B cell (primary cell): ENCODE data around the gene DIAPH1. TPM values are rescaled to one million over a fixed set of nuclear protein-coding genes. Genes with fewer than 3 reads are reported as not detected.

ENCODE experiments used
- ATAC-seq: fragments of 200-7000 bp; cut with Tn5 transposase; one replicate; pipeline ENCODE4 v1.10.0; 2021; ENCODE audit warnings: low read depth, mild to moderate bottlenecking, moderate number of reproducible peaks, moderate library complexity
- CTCF ChIA-PET: fragments of 350-600 bp; sonication (Branson Sonifier 250); formaldehyde crosslinking; loops from one replicate; lab custom pipeline; 2021; ENCODE audit warnings: antibody characterized with exemption, inconsistent platforms; lab: Charles Lee
- POLR2A ChIA-PET: fragments of 350-600 bp; sonication (Branson Sonifier 250); formaldehyde crosslinking; loops from one replicate; lab custom pipeline; 2021; ENCODE audit warnings: antibody characterized with exemption; lab: Charles Lee
- DNase-seq: peaks from one replicate; pipeline ENCODE4 v3.0.0; 2013
- H2AFZ ChIP-seq: 2 replicates; pipeline ENCODE4 v1.6.1; 2012; ENCODE audit warnings: mild to moderate bottlenecking, low read depth, low read length; ENCODE audit not compliant: insufficient read depth, poor library complexity, severe bottlenecking
- H3K27ac ChIP-seq, 2 donors: 1 replicate in 1 of 2; 2 replicates in 1 of 2; pipeline ENCODE4 v1.5.1; 2012 to 2013; ENCODE audit warnings: low read length in 2 of 2, mild to moderate bottlenecking in 2 of 2, moderate library complexity in 1 of 2
- H3K27me3 ChIP-seq, 4 experiments: fragments of 200-600 bp in 1 of 4; sonication (generic) in 1 of 4; replicated peaks in 1 of 4; 1 replicate in 2 of 4; 2 replicates in 2 of 4; pipeline versions ENCODE4 v1.6.1 to v1.7.0; 2013 to 2016; ENCODE audit warnings: low read length in 3 of 4, mild to moderate bottlenecking in 2 of 4, mixed read lengths in 1 of 4, moderate library complexity in 1 of 4; ENCODE audit not compliant: insufficient read depth in 4 of 4, control insufficient read depth in 3 of 4; ENCODE audit errors: control extremely low read depth in 1 of 4
- H3K36me3 ChIP-seq, 2 experiments: replicated peaks in 1 of 2; 1 replicate in 1 of 2; 2 replicates in 1 of 2; pipeline versions ENCODE4 v1.6.1 to v1.7.1; 2013; ENCODE audit warnings: low read length in 1 of 2; ENCODE audit not compliant: insufficient read depth in 2 of 2, control insufficient read depth in 1 of 2; ENCODE audit errors: control extremely low read depth in 1 of 2, extremely low read depth in 1 of 2
- H3K4me1 ChIP-seq, 2 donors: fragments of 200-600 bp in 1 of 2; sonication (generic) in 1 of 2; 1 replicate in 1 of 2; 2 replicates in 1 of 2; pipeline versions ENCODE4 v1.5.1 to v1.6.1; 2013 to 2017; ENCODE audit warnings: low read length in 2 of 2; ENCODE audit not compliant: control insufficient read depth in 2 of 2, insufficient read depth in 2 of 2
- H3K4me2 ChIP-seq: replicated peaks from 2 replicates; pipeline ENCODE3; 2012; ENCODE audit warnings: mild to moderate bottlenecking, low read depth, low read length; ENCODE audit not compliant: poor library complexity, severe bottlenecking
- H3K4me3 ChIP-seq, 5 experiments: fragments of 200-600 bp in 1 of 5; sonication (generic) in 1 of 5; 1 replicate in 3 of 5; 2 replicates in 2 of 5; pipeline versions ENCODE4 v1.5.1 to v1.7.0; 2011 to 2016; ENCODE audit warnings: low read length in 4 of 5, mild to moderate bottlenecking in 4 of 5, low read depth in 2 of 5, control low read depth in 1 of 5, moderate library complexity in 1 of 5; ENCODE audit not compliant: insufficient read depth in 1 of 5; ENCODE audit errors: control extremely low read depth in 1 of 5, extremely low read depth in 1 of 5
- H3K79me2 ChIP-seq: fragments of 200-600 bp; sonication (generic); one replicate; pipeline ENCODE4 v1.6.0; 2016; ENCODE audit warnings: low read length; ENCODE audit not compliant: control insufficient read depth, insufficient read depth
- H3K9ac ChIP-seq: fragments of 200-600 bp; sonication (generic); 2 replicates; pipeline ENCODE4 v1.6.1; 2017; ENCODE audit warnings: mild to moderate bottlenecking, low read length, moderate library complexity
- H3K9me3 ChIP-seq, 3 donors: one replicate each; pipeline versions ENCODE4 v1.6.1 to v1.7.1; 2013; ENCODE audit warnings: low read length in 2 of 3; ENCODE audit not compliant: control insufficient read depth in 2 of 3, insufficient read depth in 1 of 3; ENCODE audit errors: control extremely low read depth in 1 of 3
- H4K20me1 ChIP-seq: 2 replicates; pipeline ENCODE4 v1.6.0; 2012; ENCODE audit warnings: mild to moderate bottlenecking, low read length; ENCODE audit not compliant: insufficient read depth, control insufficient read depth, poor library complexity, severe bottlenecking
- H3K27ac Mint-ChIP-seq: one replicate; pipeline ENCODE4 v1.8.0; 2021; ENCODE audit warnings: mixed read lengths
- H3K27me3 Mint-ChIP-seq: one replicate; pipeline ENCODE4 v1.8.0; 2021; ENCODE audit warnings: mixed read lengths
- H3K4me1 Mint-ChIP-seq: one replicate; pipeline ENCODE4 v1.8.0; 2021; ENCODE audit warnings: mixed read lengths
- H3K4me3 Mint-ChIP-seq: one replicate; pipeline ENCODE4 v1.8.0; 2021; ENCODE audit warnings: mixed read lengths
- H3K9me3 Mint-ChIP-seq: one replicate; pipeline ENCODE4 v1.8.0; 2022; ENCODE audit warnings: mixed read lengths; ENCODE audit not compliant: insufficient read depth
- CTCF ChIP-seq: fragments of 200-600 bp; IDR thresholded peaks from one replicate; pipeline ENCODE4 v1.8.0; 2022; ENCODE audit warnings: antibody characterized with exemption, mild to moderate bottlenecking
- EZH2 ChIP-seq: IDR thresholded peaks from 2 replicates; pipeline ENCODE4 v1.6.1; 2012; ENCODE audit warnings: borderline replicate concordance, low read depth, mild to moderate bottlenecking, moderate library complexity, low read length; ENCODE audit not compliant: insufficient read depth, poor library complexity, severe bottlenecking
- WGBS: methylation state at CpG from one replicate; pipeline ENCODE4 v1.1.5; 2013; ENCODE audit warnings: missing lambda C conversion rate; ENCODE audit not compliant: insufficient coverage; 5-methylcytosine and 5-hydroxymethylcytosine counted together
- intact Hi-C: fragments of 100-400 bp; cut with micrococcal nuclease; formaldehyde crosslinking; loops from one replicate; pipeline ENCODE4 v1.10.0; 2022
- polyA plus RNA-seq: library from polyadenylated mRNA; depleted of rRNA; stranded (reverse); fragments of >200 nt; gene quantifications from 2 replicates; pipeline ENCODE4 v1.2.3, GENCODE V29; 2012
- total RNA-seq, 2 donors: library from RNA; stranded (reverse); fragments of 120-200 nt in 1 of 2; gene quantifications; 1 replicate in 1 of 2; 2 replicates in 1 of 2; pipeline versions ENCODE4 v1.2.3 to v1.2.4, GENCODE V29; 2013 to 2022

DIAPH1 gene
- total and polyA plus RNA-seq, 2 donors (not counting 1 experiment from before 2014, with no cell fraction given), result 59.7 to 113 TPM

- no peak overlapping the region for H3K4me2 ChIP-seq
- Mint-ChIP-seq H3K4me3 (no peak overlapping the region), H3K9me3 (no peaks in the 10 kb centered on the region), H3K4me1 (peaks cover 26% of the 10 kb centered on the region), H3K27ac (no peak overlapping the region), H3K27me3 (peaks cover 21% of the 10 kb centered on the region)
- peaks cover 0 to 8% (median 1%) of the 10 kb centered on the region in 4 experiments for H3K27me3 ChIP-seq
- TF ChIP-seq EZH2, result no peak
- no peak for TF ChIP-seq CTCF
- H4K20me1 ChIP-seq, result no peaks in the 10 kb centered on the region
- H3K9me3 ChIP-seq, result peaks cover 0 to 6% (median 0%) of the 10 kb centered on the region in 3 donors
- peaks cover 14 to 17% of the 10 kb centered on the region in 2 donors for H3K4me1 ChIP-seq
- CTCF ChIA-PET, result interaction anchor here (0.7 to 2.1 kb wide), 5 partner anchors 10 to 97 kb away, joined by 3 to 6 read pairs (median 4); no protein-coding TSS in a partner anchor
- no peak overlapping the region for H3K9ac ChIP-seq
- H3K79me2 ChIP-seq, result peaks cover 8% of the 10 kb centered on the region
- intact Hi-C loops, result loop anchor here (10.0 kb wide), 1 partner anchor 450 kb away; the partner anchor contains the start of gene NDFIP1
- no peak overlapping the region for H3K4me3 ChIP-seq
- 90% methylated on average over 5 of the region's 7 CpGs for whole genome bisulfite sequencing
- no peak for DNase-seq
- H2AFZ ChIP-seq, result no peak overlapping the region
- POLR2A ChIA-PET, result interaction anchor here (0.7 kb wide), 1 partner anchor 8 kb away, joined by 3 read pairs; no protein-coding TSS in a partner anchor
- no peak overlapping the region for H3K27ac ChIP-seq
- ATAC-seq, result no peak
- no peaks in the 10 kb centered on the region for H3K36me3 ChIP-seq
Observed at GRCh38 chr5:141655020-141655419, 36.2 kb upstream of the DIAPH1 start.

DNA sequence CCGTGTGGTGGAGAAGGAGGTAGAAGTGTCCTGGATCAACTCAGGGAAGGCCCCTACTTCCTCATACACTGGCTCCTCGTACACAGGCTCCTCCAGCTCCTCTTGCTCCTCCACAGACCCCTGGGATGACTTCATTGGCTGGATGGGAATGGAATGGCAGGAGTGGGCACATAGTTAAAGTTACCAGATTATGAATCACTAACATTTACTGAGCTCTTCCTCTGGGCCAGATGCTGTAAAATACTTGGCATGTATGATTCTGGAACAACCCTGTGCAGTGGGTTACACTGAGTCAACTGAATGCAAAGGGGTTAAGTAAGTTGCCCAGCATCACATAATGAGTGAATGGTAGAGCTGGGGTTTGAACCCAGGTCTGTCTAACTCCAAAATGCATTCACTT, 35.5 kb upstream of the DIAPH1 start:
- Histone ChIP-seq H3K36me3 (no peaks in the 10 kb centered on the region), H3K4me3 (no peak overlapping the region), H3K79me2 (peaks cover 8% of the 10 kb centered on the region), H2AFZ (no peak overlapping the region), H3K4me1 (peaks cover 14 to 22% of the 10 kb centered on the region in 2 donors), H3K27me3 (peaks cover 0 to 8% (median 1%) of the 10 kb centered on the region in 4 experiments), H3K27ac (no peak overlapping the region), H3K9me3 (peaks cover 0 to 1% (median 0%) of the 10 kb centered on the region in 3 donors), H4K20me1 (no peaks in the 10 kb centered on the region), H3K9ac (no peak overlapping the region), H3K4me2 (no peak overlapping the region)
- Mint-ChIP-seq H3K4me1 (peaks cover 33% of the 10 kb centered on the region), H3K27me3 (peaks cover 21% of the 10 kb centered on the region), H3K27ac (no peak overlapping the region), H3K4me3 (no peak overlapping the region), H3K9me3 (no peaks in the 10 kb centered on the region)
- DNase-seq (no peak), ATAC-seq (no peak)
- intact Hi-C loops, result loop anchor here (10.0 kb wide), 1 partner anchor 451 kb away; the partner anchor contains the start of gene NDFIP1
- ChIA-PET CTCF (interaction anchor here (0.7 to 2.1 kb wide), 7 partner anchors 10 to 307 kb away, joined by 3 to 6 read pairs (median 3); no protein-coding TSS in a partner anchor), POLR2A (interaction anchor here (0.7 kb wide), 2 partner anchors 9 to 168 kb away, joined by 3 to 4 read pairs; no protein-coding TSS in a partner anchor)
- no CpG with 5 or more reads among the region's 2 CpGs for WGBS
- no peak for TF ChIP-seq EZH2
- TF ChIP-seq CTCF, result no peak
